GM21717 (cell line): ENCODE results near the gene CD48.
A peak's percentile ranks its signal among the peaks of the same experiment; 100 is the strongest.

Source experiments
- ATAC-seq: cut with Tn5 transposase; IDR thresholded peaks from one replicate; pipeline ENCODE4 v1.9.1; 2021; ENCODE audit warnings: mild to moderate bottlenecking, moderate library complexity; ENCODE audit not compliant: unreplicated experiment

The CD48 gene

DNA sequence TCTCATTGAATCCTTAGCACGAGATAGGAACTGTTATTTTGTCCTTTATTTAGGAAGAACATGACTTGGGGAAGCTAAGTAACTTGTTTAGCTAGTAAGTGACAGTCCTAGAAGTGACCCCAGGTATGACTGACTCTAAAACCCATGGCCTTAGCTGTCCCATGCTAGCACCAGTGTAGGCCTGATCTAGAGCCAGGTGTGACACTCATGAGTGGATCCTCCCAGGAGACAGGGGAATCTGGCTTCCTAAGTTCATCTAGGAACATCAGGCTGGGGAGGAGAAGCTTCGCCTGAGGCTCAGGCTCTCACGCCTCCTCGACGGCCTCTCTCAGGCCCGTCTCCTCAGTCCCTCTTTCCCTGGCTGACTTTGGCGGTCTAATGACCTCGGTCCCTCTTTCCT, 31.2 kb downstream of the CD48 start:
- ATAC-seq = no peak

DNA sequence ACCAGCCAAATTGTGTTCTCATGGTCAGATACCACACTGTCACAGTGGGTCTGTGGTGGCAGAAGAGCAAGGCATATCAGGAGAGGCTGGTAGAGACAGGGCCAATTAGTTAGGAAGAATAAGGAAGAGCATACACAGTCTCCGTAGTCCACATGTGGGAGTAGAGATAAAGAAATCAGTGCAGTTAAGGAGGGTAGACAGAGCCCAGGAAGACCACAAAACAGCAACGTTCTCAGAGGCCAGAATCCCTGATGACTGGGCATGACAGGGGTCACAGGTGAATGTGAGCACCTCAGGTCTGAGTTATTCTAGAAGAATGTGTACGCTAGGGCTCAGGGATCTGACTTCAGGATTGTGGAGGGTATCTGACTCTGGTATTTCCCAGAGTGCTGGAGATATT, 31.7 kb downstream of the CD48 start:
- no peak for ATAC-seq

- no peak for ATAC-seq
Measured at GRCh38 chr1:160676869-160677597, 34.6 kb downstream of the CD48 start.

DNA sequence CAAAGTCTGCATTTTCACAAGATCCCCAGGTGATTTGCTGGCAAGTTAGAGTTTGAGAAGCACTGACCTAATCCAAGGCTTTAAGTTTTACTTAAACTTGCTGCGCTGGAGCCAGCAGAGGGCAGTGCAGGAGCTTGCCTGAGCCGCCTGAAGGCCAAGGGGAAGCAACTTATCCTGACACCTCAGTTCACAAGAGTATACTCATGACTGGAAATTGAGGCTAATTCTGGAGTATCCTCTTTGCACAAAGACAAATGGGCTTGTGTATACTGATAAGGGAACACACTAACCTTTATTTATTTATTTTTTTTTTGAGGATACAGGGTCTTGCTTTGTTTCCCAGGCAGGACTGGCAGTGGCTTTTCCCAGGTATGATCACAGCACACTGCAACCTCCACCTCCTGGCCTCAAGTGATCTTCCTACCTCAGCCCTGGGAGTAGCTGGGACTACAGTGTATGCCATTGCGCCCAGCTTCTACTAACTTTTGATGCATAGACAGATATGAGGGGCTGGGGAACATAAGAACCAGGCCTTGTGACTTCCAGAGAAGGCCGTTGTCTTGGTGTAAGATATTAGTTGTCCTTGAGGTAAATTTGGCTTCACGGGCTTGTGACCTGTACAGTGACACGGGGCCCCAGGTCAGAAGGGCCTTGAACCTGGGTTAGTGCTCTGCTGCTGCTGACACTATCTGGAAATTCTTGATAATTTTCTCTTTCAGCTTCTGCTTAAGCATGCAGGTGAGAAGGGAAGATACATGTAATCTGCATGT, 35.8 kb downstream of the CD48 start:
- no peak for ATAC-seq

DNA sequence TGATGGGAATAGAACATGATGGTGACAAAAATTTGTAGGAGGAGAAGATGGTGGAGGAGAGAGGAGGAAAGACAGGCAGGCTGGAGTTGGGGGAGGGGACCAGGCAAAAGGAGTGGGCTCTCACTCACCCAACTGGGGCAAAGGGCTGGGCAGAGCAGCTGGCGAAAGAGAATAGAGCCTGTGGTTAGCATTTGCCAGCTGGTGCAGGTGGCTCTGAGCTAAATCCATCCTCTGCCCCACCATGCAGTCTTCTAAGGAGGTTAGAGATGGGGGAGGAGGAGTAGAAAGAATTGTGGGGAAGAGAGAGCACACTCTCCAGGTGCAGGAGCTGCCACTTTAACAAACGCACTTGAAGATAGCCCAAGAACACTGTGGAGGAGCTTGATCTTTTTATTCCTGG, 37.2 kb downstream of the CD48 start:
- no peak for ATAC-seq

- ATAC-seq = peak; percentile 30
Measured at GRCh38 chr1:160672789-160673695, 38.6 kb downstream of the CD48 start.

GRCh38 chr1:160671603-160672517, 39.8 kb downstream of the CD48 start:
- no peak for ATAC-seq

GRCh38 chr1:160670701-160671100, 40.9 kb downstream of the CD48 start:
- ATAC-seq = no peak

- ATAC-seq = no peak
Measured at GRCh38 chr1:160669802-160670201, 41.8 kb downstream of the CD48 start.

- no peak for ATAC-seq
Measured at GRCh38 chr1:160669276-160669675, 42.3 kb downstream of the CD48 start.

GRCh38 chr1:160667896-160668295, 43.7 kb downstream of the CD48 start:
- no peak for ATAC-seq

- ATAC-seq = no peak
Measured at GRCh38 chr1:160666079-160666442, 45.6 kb downstream of the CD48 start.

DNA sequence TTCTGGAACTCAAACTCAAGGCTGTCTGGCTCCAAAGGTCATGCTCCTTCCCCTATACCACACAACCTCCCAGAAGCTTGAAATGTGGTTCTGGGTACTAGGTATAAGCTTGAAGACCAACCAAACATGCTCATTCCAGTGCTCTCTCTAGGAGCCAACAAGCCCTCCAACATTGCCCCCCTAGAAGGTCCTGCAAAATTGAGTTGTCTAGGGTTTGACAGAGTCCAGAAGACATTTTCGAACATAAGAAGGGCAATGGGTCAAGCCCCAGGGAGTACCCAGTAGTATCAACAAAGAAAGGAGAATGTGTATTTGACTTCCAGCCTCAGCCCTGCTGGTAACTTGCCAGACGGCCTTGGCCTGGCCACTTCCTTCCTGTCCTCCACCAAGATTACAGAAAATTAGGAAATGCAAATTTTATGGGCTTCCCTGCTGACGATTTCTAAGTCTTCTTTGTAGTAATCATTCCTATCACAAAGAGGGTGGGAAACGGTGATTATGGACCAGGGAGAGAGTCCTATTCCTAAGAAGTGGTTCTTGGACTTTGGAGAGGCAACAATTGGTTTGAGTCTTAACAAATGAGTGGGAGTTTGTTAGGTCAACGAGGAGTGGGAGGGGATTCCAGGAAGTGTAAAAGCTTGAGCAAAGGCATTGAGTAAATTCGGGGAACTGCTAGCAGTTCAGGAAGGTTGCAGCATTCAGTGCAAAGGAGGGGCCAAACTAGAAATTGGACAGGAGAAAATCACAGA, 46.1 kb downstream of the CD48 start:
- ATAC-seq = no peak

DNA sequence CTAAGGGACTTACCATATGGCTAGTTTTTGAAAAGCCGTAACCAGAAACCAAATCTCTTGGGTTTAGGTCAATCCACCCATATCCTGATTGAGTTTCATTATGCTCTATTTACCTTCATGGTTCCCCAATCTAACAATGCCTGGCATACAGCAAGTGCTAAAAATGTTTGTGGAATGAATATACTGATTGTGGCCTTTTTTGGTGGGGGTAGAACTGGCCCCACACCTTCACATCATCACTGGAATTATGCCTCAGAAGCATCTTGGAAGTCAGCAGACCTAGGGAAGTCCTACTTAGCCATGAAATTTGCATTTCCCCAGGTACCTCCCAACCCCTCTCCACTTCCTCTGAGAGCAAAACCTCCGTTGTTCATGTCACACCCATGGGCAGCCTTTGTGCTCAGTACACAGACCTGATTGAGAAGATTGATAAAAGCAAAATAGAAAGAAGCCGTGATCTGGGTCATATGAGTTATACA, 47.0 kb downstream of the CD48 start:
- peak; percentile 70 for ATAC-seq

GRCh38 chr1:160662910-160663309, 48.7 kb downstream of the CD48 start:
- no peak for ATAC-seq

- no peak for ATAC-seq
Measured at GRCh38 chr1:160659566-160659965, 52.1 kb downstream of the CD48 start.

GRCh38 chr1:160658814-160659193, 52.8 kb downstream of the CD48 start:
- ATAC-seq = no peak

DNA sequence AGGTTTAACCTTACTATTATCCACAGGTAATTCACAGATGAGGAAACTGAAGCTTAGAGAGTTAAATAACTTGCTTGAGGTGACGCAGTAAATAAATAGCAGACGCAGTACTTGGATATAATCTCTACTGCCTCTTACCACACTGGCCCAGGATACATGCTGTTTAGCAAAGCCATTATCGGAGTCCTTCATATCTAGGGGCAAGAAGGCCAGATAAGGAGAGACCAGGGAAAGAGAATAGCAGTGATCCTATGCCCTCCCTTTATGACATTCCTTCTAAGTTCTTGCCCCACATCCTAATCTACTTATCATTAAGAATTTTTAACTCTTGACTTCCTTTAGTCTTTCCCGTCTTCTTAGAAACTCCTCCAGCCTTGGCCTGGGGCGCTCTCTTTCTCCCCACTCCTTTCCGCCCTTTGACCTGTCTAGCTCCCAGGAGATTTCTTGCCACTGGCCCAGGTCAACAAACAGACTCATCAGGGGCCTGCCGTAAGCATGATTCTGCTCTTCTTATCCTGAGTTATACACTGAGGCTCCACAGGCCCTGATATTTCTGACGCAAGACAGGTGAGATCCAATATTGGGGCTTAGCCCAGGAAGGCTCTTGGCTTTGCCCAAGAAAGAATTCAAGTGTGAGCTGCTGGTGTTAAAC, 53.3 kb downstream of the CD48 start:
- no peak for ATAC-seq

GRCh38 chr1:160657250-160657781, 54.3 kb downstream of the CD48 start:
- no peak for ATAC-seq
